Eye (tissue), 1 donor: Measurements from ENCODE around the gene ERCC6.

ENCODE experiments used
- DNase-seq: peaks from one replicate; pipeline ENCODE4 v3.0.0-alpha.2; 2015

Gene ERCC6

GRCh38 chr10:49538381-49539319 is at the start of gene ERCC6:
Gene ERCC6, minus strand, starts transcription at chr10:49539121.
- DNase-seq = peak; percentile 98

- no peak for DNase-seq
Observed at GRCh38 chr10:49587981-49588380, 49.1 kb upstream of the ERCC6 start.

DNA sequence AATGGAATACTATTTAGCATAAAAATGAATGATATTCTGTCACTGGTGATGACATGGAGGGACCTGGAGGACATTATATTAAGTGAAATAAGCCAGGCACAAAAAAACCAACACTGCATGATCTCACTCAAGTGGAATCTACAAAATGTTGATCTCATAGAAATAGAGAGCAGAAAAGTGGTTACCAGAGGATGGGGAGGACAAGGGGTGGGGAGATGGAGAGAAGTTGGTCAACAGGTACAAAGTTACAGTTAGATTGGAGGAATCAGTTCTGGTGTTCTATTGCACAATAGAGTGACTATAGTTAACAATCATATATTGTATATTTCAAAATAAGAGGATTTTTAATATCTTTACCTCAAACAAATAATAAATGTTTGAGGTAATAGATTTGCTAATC is 46.5 kb upstream of the ERCC6 start:
- no peak for DNase-seq

GRCh38 chr10:49579621-49580020 is 40.7 kb upstream of the ERCC6 start:
- DNase-seq = peak; percentile 6

GRCh38 chr10:49578392-49578791 is 39.5 kb upstream of the ERCC6 start:
- no peak for DNase-seq

GRCh38 chr10:49577182-49577925 is 38.4 kb upstream of the ERCC6 start:
- no peak for DNase-seq

DNA sequence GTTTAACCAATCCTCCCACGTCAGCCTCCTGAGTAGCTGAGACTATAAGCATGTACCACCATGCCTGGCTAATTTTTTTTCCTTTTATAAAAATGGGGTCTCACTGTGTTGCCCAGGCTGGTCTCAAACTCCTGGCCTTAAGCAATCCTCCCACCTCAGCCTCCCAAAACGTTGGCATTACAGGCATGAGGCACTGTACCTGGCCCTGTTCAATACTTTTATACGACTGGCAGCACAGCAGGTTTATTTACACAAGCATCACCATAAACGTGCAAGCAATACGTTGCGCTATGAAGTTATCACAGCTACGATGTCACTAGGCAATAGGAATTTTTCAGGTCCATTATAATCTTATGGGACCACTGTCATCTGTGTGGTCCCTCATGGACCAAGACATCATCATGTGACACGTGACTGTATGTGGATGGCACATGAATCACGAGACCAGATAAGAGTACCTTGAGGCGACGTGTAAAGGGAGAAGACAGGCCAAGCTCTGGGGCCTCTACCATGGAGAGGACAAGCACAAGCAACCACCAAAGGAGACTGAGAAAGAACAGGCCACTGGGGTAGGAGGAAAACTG is 36.7 kb upstream of the ERCC6 start:
- no peak for DNase-seq

GRCh38 chr10:49572594-49573114 is 33.7 kb upstream of the ERCC6 start:
- DNase-seq = no peak

DNA sequence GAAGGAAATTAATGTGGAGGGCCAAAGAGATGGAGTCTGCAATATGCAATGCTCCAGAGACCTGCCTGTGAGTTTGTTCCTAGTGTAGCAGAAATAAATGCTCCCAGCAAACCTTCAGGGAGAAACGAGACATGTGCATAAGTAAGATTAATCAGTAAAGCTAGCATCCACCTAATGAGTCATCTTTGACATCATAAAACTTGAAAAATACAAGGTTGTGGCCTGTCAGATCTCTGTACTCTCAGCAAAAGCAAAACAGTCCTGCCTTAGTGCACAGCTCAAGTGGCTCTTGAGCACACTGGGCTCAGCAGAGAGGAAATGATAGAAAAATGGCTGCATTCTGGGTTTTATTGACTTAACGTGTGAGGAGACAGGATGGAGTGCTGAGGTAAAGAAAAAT is 32.5 kb upstream of the ERCC6 start:
- DNase-seq = peak; percentile 3

DNA sequence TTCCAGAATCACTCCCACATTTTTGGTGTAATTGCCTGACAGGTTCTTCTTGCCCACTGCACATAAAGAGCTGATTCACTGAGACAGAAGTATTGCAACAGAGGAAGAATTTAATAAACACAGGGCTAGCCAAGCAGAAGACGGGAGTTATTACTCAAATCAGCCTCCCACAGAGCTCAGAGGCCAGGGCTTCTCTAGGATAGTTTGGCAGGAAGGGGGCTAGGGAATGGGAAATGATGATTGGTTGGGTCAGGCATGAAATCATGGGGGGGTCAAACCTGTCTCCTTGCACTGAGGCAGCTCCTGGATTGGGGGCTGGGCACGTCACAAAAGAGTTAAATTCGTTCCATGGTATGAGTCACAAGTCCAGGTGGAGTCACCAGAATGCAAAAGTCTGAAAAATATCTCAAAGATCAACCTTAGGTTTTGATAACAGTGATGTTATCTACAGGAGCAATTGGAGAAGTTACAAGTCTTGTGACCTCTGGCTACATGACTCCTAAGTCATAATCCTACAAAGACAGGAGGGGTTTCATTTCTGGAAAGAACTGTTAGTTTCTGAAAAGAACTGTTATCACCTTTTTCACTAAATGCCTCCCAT is 30.2 kb upstream of the ERCC6 start:
- DNase-seq = peak; percentile 13

DNA sequence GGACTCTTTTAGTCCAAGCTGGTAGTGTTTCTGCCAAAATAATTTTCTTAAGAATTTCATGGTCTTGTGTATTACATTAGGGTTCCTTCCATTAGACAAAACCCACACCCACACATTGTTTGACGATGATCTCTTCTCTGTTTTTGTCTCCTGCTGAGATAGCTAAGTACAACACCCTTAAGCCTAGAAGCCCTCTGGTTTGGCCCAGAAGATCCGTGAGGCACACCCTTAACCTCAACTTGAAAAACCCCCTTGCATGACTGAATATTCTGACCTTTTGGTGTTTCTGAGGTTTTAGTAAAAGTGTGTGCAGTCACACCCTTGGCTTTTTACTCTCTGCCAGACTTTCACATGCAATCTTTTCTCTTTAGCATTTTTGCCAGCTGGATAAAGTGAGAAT is 29.3 kb upstream of the ERCC6 start:
- no peak for DNase-seq

GRCh38 chr10:49567810-49568209 is 28.9 kb upstream of the ERCC6 start:
- no peak for DNase-seq

DNA sequence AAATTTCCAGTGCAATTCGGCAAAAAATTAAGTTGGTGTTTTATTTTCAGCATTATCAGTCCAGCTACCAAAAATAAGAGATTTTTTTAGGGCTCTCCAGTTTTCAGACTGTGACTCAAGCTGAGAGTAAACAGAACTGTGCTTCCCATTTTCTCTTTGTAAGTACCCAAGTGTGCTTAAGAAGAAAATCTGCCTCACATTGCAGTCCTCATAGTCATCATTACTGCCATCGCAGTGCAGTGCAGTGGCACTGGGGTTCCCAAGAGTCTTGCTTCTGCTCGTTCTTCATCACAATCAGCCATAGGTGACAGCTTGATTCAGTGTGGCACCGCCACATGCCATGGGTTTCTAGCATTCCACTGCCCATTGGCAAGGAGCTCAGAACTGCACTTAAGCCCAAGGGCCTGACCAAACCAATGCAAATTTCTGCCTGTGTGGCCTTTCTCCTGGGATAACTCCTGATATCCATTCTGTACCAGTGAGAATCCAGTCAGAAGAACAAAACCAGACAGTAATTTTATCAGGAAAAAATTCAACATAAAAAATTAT is 25.6 kb upstream of the ERCC6 start:
- DNase-seq = no peak

DNA sequence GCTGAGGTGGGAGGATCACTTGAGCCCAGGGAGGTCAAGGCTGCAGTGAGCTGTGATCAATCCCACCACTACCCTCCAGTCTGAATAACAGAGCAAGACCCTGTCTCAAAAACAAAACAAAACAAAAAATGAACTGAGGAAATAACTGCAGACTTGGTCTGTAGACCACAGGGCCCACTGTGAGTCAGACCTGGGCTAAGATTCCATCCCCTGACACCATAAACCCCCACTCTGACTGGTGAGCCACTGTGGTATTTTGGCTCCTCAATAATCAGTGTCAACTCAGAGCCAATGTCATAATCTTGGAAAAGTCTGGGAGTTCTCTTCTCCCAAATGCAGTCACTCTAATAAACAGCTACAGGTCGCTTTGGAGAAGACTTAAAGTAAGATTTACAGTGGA is 24.0 kb upstream of the ERCC6 start:
- DNase-seq = no peak

DNA sequence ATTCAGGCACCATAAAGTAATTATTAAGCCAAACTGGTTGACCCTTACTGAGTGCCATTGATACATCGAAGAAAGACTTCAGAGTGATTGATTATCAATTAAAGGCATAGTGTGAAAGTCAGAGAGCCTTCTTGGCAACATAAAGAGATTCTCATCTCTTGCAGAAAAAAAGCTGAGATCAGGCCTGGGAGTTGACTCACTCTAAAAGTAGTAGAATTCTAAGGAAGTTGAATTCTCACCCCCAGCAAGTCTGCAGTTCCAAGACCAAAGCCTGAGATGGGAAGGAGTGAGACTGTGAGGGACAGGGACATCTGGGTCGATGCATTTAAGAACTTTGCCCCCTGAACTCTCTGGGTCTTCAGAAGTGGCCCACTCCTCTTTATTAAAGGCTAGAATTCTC is 21.6 kb upstream of the ERCC6 start:
- no peak for DNase-seq

- no peak for DNase-seq
Observed at GRCh38 chr10:49559476-49559875, 20.6 kb upstream of the ERCC6 start.

- no peak for DNase-seq
Observed at GRCh38 chr10:49558190-49558589, 19.3 kb upstream of the ERCC6 start.

DNA sequence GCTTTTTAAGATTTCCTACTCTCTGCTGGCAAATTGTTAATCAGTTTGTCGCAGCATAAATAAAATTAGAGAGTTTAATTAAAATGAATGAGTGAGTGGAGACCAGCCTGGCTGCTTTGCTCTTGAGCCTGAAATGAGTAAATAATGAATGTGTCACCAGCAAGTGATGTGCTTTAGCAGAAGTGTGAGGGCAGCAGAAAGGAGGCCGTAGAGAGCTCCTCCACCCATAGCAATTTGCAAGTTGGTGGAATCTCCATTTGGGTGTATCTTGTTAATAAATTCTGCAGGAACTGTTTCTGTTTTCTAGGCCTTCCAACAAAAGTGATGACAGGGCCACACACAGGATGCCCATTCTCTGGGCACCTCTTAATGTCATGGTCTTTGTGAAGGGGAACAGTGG is 18.8 kb upstream of the ERCC6 start:
- no peak for DNase-seq

- DNase-seq = no peak
Observed at GRCh38 chr10:49556723-49557122, 17.8 kb upstream of the ERCC6 start.

DNA sequence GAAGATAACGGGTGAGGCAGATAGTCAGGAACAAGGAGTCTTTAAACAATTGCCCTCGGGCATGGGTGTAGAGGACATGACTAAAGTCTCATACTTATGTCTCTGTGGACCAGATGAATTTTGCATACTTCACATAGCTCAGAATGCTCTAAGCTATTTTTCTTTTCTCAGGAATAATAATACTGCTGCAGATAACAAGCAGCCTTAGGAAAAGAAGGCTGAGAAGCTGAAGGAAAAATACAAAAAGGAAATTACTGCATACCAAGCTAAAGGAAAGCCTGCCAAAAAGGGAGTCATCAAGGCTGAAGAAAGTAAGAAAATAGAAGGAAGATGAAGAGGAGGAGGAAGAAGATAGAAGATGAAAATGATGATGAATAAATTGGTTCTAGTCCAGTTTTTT is 13.4 kb upstream of the ERCC6 start:
- DNase-seq = peak; percentile 17

GRCh38 chr10:49550563-49550962 is 11.6 kb upstream of the ERCC6 start:
- DNase-seq = no peak

DNA sequence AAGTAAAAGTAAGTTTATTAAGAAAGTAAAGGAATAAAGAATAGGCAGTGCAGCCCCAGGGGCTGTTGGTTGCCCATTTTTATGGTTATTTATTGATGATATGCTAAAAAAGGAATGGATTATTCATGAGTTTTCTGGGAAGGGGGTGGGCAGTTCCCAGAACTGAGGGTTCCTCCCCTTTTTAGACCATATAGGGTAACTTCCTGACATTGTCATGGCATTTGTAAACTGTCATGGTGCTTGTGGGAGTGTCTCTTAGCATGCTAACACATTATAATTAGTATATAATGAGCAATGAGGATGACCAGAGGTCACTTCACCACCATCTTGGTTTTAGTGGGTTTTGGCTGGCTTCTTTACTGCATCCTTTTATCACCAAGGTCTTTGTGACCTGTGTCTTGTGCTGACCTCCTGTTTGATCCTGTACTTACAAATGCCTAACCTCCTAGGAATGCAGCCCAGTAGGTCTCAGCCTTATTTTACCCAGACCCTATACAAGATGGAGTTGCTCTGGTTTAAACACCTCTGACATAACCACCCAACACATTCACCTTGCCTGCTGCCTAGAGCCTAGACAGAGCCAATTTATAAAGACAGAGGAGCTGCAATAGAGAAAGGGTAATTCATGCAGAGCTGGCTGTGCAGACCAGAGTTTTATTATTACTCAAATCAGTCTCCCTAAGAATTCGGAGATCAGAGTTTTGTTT is 10.9 kb upstream of the ERCC6 start:
- no peak for DNase-seq
